H54 (cell line): ENCODE results near the gene UBAC2.

Experiments used
- DNase-seq: peaks from one replicate; pipeline ENCODE4 v3.0.0; 2011; ENCODE audit warnings: low spot score, mixed read lengths; ENCODE audit not compliant: insufficient read length
- FAIRE-seq: peaks from 3 replicates; lab custom pipeline; 2011; peaks lifted over from hg19 to GRCh38; lab: Jason Lieb, UNC
- POLR2A ChIP-seq: IDR thresholded peaks from 2 replicates; pipeline ENCODE4 v1.6.1; 2011; ENCODE audit warnings: low read depth, mild to moderate bottlenecking, low read length

UBAC2 gene

DNA sequence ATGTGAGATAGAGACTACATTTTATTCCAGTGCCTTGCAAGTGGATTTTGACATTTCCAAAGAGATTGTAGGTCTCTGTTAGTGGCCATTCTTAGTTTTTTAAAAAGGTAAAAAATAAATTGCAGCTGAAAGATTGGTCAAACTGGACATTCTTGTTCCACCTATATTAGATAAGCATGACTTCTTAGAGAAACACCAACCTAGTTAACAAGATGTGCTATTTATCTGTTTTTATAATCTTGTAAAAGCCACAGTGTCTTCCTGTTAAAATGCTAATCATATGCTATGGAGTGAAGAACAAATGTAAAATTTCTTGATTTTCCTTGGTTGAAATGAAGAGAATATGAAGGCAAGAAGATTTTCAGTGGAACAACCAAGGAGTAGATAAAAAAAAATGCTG is 140.0 kb downstream of the UBAC2 start:
- no peak for TF ChIP-seq POLR2A
- peak; percentile 67 for FAIRE-seq
- DNase-seq: no peak

DNA sequence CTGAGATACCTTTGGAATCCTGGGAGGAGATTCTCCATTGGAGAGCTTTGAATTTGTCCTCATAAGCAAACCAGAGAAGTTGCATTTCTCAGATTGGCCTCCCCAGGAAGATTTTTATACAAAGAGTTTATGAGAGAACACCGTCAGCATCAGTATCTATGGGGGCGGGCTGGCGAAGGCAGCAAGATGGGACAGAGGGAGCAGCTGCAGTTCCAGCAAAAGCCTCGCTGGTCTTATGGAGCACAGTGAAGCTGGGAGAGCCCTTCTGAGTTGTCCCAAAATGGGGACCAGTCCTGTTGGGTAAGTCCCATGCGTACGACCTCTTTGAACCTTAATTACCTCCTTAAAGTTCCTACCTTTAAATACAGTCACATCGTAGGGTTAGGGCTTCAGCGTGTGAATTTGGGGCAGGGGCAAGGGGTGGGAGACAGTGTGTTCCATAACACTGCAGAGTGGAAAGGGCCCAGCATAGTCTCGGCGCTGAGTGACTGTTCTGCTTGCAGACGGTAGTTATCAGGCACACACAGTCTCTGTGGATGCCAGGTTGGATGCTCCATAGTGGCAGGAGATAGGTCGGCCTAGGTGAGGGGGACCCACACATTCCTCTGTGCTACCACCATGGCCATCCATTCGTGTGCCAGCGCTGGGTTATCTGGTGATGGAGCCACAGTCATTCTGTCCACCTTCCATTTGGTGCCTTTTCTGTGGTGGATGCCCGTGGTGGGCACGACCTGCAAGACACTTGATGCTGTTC is 141.5 kb downstream of the UBAC2 start:
- DNase-seq (no peak), FAIRE-seq (peak; percentile 62)
- TF ChIP-seq POLR2A: no peak

DNA sequence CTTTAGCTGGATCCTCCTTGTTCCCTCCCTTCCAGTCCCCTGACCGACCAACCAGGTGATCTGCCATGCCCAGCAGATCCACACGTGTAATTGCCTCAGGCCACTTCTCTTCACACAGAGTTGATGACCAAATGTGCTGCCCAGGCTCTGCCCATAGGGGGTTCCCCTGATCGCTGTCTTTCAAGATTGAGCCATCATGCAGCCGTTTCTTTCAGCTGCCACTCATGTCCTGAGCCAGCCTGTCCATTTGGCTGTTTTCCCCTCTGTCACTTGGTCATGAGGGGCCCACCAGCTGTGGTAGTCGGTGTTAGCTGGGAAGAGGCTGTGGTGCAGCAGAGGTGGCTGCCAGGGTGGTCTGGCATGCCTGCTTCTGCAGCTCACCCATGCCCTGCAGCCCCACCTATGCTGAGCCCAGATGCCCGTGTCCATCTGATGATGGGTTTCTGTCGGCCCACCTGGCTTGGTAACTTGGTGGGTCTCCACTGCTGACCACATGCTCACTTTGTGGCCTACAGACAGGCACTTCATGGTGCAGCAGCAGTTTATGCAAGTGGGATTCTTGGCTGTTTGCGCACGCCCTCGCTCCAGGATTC is 142.2 kb downstream of the UBAC2 start:
- no peak for DNase-seq
- TF ChIP-seq POLR2A: no peak

DNA sequence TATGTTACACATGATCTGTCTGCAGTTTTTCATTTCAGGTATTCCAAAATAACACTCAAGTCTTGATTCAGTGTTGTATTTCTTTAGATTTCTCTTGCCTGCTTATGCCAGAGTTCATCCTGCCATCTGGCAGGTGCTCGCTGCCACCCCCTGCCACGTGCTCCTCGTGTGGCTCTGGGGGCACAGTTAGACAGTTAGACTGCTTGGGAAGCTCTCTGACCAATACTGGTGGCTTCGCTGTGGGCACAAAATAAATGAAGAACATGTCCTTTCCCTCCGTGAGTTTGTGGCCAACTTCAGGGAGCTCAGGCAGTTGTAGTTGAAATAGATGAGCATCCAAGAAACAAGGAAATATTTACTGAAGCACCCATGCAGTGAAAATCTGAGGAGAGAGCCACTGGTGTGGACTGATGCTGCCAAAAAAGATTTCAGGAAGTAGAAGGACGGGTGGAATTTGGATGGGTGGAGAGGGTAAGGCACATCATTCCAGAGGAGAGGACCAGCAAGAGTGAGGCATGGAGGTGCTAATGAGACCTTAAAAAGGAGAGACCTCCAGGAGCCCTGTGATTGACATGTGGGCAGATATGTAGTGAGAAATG is 144.1 kb downstream of the UBAC2 start:
- no peak for DNase-seq
- no peak for FAIRE-seq
- no peak for TF ChIP-seq POLR2A

More for the DNA sequence above, 142.2 kb downstream of the UBAC2 start:
- FAIRE-seq: no peak

DNA sequence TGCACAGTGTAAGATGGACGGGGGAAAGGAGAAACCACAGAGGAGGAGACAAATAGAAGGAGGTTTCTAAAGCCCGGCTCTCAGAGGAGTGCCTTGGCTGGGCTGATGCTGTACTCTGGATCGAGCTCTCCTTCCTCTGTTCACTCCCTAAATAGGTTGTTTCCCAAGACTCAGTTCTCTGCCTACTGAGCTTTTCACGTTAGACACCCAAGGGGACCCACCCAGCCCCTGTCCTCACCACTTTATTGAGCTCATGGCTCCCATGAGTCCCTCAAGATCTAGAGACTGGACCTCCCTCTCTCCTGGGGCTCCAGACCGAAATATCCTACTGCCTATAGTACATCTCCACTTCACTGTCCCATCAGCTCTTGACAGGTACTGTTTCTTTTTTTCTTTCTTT is 144.7 kb downstream of the UBAC2 start:
- DNase-seq: no peak
- no peak for TF ChIP-seq POLR2A
- no peak for FAIRE-seq

DNA sequence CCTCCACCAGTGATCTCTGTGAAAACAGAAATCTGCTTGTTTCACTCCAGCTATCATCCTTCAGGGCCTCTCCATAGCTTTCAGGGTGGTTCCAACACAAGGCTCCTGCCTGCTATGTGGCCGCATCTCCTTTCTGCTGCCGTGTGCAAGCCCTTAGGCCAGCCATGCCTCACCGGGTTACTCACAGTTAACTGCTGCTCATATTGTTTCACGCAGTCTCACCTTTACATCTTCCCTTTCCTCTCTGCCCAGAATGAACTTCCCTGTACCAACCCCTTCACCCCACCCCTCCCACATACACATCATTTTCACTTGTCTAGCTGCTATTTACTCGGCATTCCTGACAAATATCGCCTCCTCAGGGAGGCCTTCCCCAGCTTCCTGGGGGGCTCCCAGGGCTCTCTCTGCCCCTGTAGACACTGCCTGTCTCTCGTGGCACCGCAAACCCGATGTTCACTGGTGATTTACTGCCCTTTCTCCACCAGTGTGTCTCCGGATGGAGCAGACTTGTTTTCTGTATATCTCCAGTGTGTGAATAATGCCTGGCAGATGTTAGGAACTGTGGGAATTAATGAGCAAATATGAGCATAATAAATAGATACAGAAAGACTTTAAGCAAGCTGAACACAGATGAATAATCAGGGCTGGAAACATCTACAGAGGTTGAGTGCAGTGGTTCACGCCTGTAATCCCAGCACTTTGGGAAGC is 145.8 kb downstream of the UBAC2 start:
- no peak for FAIRE-seq
- no peak for DNase-seq
- no peak for TF ChIP-seq POLR2A

DNA sequence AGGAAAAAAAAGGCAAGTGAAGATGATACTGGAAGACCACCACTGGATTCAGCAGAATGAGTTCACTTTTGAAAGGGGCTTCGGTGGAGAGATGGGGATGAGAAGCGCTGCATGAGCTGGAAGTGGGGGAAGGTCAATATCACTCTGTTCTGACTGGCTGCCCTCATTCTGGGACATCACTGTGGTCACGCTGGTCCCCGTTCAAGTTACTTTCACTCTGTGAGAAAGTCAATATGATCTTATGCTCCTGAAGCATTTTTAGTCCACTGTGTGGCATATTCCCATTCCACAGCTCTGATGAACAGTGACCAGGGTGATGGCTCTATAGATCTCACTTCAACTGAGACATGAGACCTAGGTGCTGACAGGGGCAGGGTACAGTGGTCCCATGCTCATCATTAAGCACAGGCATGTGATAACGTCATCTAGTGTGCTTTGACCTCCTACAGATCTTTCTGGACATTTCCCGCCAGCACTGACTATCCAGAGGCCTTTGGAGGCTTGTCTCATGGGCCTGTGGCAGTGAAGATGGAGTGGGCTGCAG is 146.8 kb downstream of the UBAC2 start:
- no peak for TF ChIP-seq POLR2A
- FAIRE-seq (no peak), DNase-seq (no peak)

DNA sequence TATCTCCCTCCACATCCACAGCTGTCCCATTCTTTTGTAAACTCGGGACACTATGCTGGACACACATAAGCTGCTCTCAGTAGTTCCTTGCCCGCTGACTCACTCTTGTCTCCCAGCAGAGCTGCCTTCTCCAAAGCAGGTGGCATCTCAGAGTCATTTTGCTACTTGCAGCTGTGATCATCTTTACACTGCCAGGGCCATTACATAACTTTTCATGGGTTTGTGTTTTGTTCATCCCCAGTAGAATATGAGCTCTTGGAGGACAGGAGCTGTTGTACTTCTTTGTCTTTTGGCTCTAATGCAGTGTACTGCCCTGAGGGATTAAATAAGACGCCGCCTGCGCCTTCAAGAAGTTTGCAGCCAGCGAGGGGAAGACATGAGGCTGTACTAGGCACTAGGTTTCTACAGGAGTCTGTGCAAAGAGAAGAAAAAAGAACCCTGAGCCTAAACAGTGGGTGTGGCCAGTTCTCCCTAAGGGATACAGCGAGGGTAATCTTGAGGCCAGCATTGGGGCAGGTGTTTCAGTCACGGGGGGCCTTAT is 147.3 kb downstream of the UBAC2 start:
- DNase-seq (no peak), FAIRE-seq (no peak)
- no peak for TF ChIP-seq POLR2A

DNA sequence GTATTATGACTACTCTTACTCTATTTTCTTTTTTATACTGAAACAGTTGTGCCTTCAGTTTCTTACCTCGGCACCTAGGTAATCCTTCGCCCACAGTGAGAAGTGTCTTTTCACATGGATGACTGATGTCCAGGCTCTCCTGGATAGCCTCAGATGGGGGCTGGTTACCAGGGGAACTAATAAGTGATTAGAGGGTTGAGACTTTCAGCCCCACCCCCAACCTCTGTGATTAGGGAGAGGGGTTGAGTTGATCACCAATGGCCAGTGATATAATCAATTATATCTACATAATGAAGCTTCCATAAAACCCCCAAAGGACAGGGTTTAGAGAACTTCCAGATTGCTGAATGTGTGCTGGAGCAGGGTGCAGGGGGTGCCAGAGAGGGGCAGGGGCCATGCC is 149.5 kb downstream of the UBAC2 start:
- DNase-seq (no peak), FAIRE-seq (no peak)
- TF ChIP-seq POLR2A: no peak

DNA sequence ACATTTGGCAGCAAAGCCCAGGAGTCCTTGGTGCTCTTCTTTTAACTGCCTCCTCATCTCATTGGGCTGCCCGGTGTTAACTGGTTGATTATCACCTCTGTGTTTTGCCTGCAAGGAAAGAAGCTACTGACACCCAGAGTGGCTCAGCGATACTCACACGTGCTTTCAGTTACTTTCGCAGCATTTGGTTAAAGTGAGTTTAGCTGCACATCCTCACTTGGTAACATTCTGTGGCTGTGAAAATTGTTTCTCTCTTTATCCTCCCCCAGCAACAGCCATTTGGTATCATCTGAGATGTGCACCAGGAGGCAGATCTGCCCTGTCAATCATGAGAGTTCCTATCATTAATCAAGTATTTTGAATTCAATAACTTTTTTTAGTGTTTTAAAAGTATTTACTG is 151.1 kb downstream of the UBAC2 start:
- TF ChIP-seq POLR2A: no peak
- FAIRE-seq (no peak), DNase-seq (no peak)

DNA sequence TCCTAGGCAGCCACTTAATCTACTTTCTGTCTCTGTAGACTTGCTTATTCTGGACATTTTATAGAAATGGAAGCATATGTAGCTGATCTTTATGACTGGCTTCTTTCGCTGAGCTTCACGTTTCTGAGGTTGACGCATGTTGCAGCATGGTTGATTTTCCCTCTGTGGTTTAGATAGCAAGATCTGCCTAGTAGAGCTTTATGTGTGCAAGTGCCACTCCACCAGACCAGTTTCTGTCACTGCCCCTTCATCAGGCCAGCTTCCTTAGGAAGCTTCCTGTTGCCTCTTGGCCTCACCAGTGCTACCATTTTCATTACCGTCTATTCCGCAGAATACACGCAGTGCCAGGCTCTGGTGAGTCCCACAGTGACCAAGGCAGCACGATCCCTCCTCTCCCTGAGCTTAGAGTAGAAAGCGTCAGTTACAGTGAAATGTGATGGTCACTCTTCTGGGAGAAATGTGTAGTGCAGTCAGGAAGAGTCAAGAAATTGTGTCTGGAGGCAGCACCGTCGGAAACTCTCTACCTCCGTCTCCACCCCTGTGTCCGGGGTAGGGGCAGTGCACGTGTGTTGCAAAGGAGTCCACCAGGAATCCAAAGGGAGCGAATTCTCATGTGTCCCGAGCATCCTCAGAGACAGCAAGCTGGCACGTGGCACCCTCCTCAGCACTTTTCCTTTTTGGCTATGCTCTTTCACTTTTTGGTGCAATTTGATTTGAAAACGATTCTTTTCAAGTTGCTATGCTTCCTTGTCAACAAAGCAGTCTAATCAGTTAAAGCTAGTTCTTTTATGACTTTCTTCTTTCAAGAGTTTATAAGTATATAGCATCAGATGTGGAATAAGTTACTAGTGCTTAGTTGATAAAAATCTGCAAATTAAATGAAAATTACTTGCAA is 151.9 kb downstream of the UBAC2 start:
- DNase-seq (no peak), FAIRE-seq (no peak)
- TF ChIP-seq POLR2A: no peak

DNA sequence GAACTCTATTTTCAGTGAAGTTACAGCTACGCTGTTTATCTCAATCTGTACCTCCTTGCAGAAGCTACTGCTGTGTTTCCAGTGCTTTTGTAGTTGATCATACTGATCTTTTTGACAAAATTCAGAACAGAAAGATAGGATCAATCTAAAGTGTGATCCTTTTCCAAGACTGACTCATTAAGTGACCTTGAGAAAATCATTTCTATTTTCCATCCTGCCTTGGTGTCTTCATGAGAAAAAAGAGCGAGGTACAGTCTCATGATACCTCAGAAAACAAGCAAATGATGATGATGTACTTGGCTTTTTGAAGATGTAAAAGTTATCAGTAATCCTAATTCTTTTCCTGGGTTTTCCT is 152.6 kb downstream of the UBAC2 start:
- FAIRE-seq (no peak), DNase-seq (no peak)
- no peak for TF ChIP-seq POLR2A

DNA sequence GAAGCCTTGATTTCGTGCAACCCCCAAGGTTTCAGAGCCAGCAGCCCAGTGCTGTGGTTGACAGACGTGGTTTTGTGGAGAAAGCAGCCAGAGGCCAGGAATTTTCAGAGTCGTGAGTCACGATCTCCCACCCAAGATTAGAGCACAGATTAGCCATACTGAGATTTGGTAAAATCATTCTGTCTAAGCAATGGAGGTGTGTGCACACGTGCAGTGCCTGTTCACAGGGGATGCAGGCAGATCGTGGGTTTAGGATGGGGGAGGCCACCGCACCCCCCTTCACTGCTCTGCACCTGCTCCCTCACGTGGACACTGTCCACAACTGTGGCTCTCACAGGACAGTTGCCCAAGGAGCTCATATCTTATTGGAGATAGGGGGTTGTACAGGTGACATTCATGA is 153.2 kb downstream of the UBAC2 start:
- DNase-seq (no peak), FAIRE-seq (no peak)
- TF ChIP-seq POLR2A: no peak
